GM13977 (cell line): ENCODE data around the gene XPC.

Source experiments
- DNase-seq: peaks from one replicate; pipeline ENCODE4 v3.0.0; 2012; ENCODE audit warnings: low spot score
- in situ Hi-C: fragments of 300-500 bp; cut with MboI; formaldehyde crosslinking; loops from one replicate; pipeline ENCODE4 v1.12.0; 2022; ENCODE audit warnings: low sequenced_read_pairs, low pct_unique_long_range_greater_than_20kb, mixed read lengths, inconsistent platforms; ENCODE audit not compliant: unreplicated experiment
- TF ChIP-seq, protein P1 (sequence below): IDR thresholded peaks from 2 replicates; pipeline ENCODE4 v1.5.1; 2012; ENCODE audit warnings: mild to moderate bottlenecking, control low read depth; ENCODE audit not compliant: insufficient read depth; ENCODE audit errors: extremely low read depth, missing control alignments

XPC gene

DNA sequence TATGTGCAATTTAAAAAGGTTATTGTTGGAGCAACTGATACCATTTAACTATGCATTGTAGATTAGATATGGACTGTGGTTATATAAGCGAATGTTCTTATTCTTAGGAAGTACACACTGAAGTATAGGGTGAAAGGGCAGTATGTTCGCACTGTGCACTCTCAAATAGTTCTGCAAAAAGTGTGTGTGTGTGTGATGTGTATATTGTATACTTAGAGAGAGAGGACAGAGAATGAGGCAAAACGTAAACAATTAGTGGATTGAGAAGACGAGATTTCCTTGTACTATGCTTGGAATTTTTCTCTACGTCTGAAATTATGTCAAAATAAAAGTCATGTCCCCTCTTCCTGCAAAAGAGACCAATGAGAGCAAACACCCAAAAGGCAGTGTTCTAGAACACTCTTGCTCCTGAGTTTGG lies 30.6 kb upstream of the XPC start:
- TF ChIP-seq, protein P1, sequence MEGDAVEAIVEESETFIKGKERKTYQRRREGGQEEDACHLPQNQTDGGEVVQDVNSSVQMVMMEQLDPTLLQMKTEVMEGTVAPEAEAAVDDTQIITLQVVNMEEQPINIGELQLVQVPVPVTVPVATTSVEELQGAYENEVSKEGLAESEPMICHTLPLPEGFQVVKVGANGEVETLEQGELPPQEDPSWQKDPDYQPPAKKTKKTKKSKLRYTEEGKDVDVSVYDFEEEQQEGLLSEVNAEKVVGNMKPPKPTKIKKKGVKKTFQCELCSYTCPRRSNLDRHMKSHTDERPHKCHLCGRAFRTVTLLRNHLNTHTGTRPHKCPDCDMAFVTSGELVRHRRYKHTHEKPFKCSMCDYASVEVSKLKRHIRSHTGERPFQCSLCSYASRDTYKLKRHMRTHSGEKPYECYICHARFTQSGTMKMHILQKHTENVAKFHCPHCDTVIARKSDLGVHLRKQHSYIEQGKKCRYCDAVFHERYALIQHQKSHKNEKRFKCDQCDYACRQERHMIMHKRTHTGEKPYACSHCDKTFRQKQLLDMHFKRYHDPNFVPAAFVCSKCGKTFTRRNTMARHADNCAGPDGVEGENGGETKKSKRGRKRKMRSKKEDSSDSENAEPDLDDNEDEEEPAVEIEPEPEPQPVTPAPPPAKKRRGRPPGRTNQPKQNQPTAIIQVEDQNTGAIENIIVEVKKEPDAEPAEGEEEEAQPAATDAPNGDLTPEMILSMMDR = no peak
- DNase-seq = no peak
- in situ Hi-C loops = no loop called here

DNA sequence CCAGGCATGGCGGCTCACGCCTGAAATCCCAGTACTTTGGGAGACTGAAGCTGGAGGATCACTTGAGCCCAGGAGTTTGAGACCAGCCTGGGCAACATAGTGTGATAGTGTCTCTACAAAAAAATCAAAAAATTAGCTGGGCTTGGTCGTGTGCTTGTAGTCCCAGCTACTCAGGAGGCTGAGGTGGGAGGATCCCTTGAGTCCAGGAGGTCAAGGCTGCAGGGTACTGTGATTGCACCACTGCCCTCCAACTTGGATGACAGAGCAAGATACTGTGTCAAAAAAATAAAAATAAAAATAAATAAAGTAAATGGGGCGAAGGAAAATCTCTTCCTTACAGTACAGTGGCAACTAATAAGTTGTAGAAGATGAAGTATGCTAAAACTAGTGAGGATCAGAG lies 29.8 kb upstream of the XPC start:
- no peak for DNase-seq
- in situ Hi-C loops = no loop called here
- TF ChIP-seq, protein P1 = no peak

DNA sequence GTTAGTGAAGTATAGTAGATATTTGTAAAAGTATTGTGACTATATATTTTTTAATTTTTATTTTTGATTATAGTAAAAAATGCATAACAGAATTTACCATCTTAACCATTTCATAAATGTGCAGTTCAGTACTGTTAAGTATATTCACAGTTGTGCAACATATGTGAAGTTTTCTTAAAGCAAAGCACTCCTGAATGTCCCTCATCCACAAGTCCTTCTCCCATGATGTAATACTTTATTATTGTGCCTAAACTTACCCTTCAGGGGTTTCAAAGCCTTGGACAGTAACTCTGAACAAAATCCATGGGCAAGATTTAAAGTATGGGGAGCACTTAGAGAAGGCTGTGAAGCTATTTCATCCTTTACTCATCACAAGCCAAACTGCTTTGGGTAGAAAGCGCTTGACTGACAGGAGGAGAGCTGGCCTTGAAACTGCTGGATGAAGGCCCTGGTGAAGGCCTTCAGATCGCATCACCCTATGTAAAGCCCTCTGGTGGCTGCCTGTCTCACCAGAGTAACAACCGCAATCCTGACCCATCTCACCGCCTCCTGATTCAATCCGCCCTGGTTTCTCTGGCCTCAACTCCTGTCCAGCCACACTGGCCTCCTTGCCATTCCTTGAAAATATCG lies 28.3 kb upstream of the XPC start:
- TF ChIP-seq, protein P1 = no peak
- in situ Hi-C loops = no loop called here
- no peak for DNase-seq

DNA sequence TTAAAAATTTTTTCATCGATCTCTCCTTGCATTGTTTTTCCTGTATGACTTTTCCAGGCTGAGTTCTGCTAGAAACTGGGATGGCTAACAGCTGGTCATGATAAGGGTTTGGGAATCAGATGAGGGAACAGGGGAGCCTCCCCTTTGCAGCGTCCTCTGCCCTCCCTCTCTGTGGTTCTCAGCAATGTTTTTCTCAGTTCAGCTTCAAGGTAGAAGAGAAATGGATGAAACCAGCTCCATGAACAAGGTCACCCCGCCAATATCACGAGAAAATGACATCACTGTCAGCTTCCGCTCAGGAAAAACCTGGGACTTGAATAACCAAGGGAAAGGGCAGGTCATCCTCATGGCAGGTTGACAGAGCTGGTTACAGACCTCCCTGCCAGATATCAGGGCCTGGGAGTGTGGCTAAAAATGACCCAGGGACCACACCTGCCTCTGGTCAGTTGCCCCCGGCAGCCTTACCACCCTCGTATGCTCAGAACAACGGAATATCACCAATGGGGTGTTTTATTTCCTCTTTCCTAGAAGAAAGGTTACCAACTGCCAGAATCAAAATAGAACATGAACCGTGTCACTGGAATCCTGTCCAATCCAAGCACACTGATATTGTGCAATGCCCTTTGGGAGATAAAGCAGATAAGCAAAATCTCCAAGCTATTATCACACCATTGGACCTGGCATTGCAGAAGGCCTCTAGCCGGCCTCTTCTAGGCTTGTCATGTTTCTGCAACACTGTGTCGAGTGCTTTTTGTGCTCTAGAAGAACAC lies 26.3 kb upstream of the XPC start:
- no peak for DNase-seq
- TF ChIP-seq, protein P1 = no peak
- in situ Hi-C loops = no loop called here

DNA sequence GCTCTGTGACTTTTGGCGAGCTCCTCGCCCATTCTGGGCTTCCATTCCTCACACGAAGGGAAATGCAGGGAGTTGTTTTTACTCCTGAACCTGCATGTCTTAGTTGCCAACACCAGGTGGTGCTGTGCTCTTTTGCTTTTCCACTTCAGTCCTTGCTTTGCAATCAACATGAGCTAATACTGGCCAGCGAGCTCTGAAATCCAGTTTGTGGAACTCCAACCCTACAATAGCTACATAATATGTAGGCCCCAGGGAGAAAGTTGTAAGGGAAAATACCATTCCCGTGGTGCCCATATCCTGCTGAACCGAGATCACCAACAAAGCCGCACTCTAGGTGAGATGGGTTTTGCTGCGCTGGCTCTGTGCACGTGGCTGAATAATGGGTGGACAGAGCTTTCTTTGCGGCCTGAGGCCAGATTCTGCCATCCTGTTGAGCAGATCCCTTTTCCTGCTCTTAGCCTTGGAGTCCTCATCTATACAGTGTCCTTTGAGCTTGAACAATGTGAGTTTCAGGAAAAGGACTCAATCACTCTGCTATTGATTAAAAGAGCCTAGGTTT lies 25.2 kb upstream of the XPC start:
- peak; percentile 72 for DNase-seq
- TF ChIP-seq, protein P1 = peak; percentile 86
- in situ Hi-C loops = no loop called here

DNA sequence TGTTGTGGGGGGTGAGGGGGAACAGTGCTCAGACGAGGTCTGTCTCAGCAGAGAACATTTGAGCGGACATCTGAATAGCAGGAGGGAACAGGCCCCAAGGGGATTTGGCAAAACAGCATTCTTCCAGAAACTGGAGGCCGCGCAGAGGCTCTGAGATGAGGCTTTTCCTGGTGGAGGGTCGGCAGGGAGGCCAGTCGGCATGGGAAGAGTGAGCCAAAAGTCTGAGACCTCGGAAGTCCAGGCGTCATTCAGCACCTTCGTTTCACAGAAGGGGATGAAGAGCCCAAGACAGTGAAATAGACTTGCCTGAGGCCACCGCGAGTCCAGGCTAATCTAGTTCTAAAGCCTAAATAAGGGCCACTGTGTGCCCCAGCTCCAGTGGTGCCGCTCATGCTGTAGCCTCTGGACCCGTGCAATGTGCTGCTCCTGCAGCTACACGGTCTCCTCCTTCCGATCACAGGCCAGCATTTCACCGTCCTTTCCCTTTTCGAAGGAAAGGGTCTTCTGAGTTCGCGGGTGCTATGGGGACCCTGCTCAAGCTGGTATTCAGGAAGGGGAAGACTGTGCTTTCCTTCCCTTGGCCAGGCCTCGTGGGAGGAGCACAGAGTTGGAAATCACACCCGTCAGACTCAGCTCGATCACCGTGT lies 24.6 kb upstream of the XPC start:
- TF ChIP-seq, protein P1 = no peak
- in situ Hi-C loops = no loop called here
- no peak for DNase-seq
